Calu3 (cell line): ENCODE measurements around the gene BCAS3. TPM values are rescaled to one million over a fixed set of nuclear protein-coding genes. Genes with fewer than 3 reads are reported as not detected.

Experiments used
- BruUV-seq: library from RNA; stranded (reverse); fragments of 400-500 nt; replicated peaks from 2 replicates; lab custom pipeline; 2021; lab: Mats Ljungman, UMichigan
- CTCF ChIA-PET: fragments of 300-600 bp; sonication (Branson Sonifier 250); formaldehyde crosslinking; loops from one replicate; lab custom pipeline; 2022; ENCODE audit warnings: antibody characterized with exemption; lab: Charles Lee
- DNase-seq: peaks from one replicate; pipeline ENCODE4 v3.0.0; 2022
- H3K27ac Mint-ChIP-seq: one replicate; pipeline ENCODE4 v1.8.0; 2022; ENCODE audit warnings: mixed read lengths; ENCODE audit not compliant: unreplicated experiment
- H3K27me3 Mint-ChIP-seq: one replicate; pipeline ENCODE4 v1.8.0; 2022; ENCODE audit warnings: mixed read lengths; ENCODE audit not compliant: unreplicated experiment
- H3K36me3 Mint-ChIP-seq: one replicate; pipeline ENCODE4 v1.8.0; 2022; ENCODE audit warnings: mild to moderate bottlenecking, moderate library complexity, mixed read lengths; ENCODE audit not compliant: insufficient read depth, unreplicated experiment
- H3K4me1 Mint-ChIP-seq: one replicate; pipeline ENCODE4 v1.8.0; 2022; ENCODE audit warnings: mild to moderate bottlenecking, low read depth, mixed read lengths; ENCODE audit not compliant: unreplicated experiment
- H3K4me3 Mint-ChIP-seq: one replicate; pipeline ENCODE4 v1.8.0; 2022; ENCODE audit warnings: mild to moderate bottlenecking, low read depth, moderate library complexity, mixed read lengths; ENCODE audit not compliant: unreplicated experiment
- H3K9me3 Mint-ChIP-seq: one replicate; pipeline ENCODE4 v1.8.0; 2022; ENCODE audit warnings: low read depth, mixed read lengths; ENCODE audit not compliant: unreplicated experiment
- CTCF ChIP-seq: fragments of 200-600 bp; IDR thresholded peaks from one replicate; pipeline ENCODE4 v1.8.0; 2022; ENCODE audit warnings: antibody characterized with exemption; ENCODE audit not compliant: unreplicated experiment
- intact Hi-C: fragments of 100-400 bp; cut with micrococcal nuclease; formaldehyde crosslinking; loops from one replicate; pipeline ENCODE4 v1.10.0; 2022; ENCODE audit not compliant: unreplicated experiment
- total RNA-seq: library from RNA; stranded (reverse); gene quantifications from 2 replicates; pipeline ENCODE4 v1.2.3, GENCODE V29; 2022

The BCAS3 gene
- total RNA-seq, 1 experiment from 2014 or later, result 10.9 TPM

GRCh38 chr17:60741031-60741430, 63.4 kb downstream of the BCAS3 start:
- H3K27me3 Mint-ChIP-seq, result no peaks in the 10 kb centered on the region
- CTCF ChIA-PET, result interaction anchor here (1.6 kb wide), 1 partner anchor 20 kb away, joined by 3 read pairs; no protein-coding TSS in a partner anchor
- H3K27ac Mint-ChIP-seq, result no peak overlapping the region
- no peaks in the 10 kb centered on the region for H3K9me3 Mint-ChIP-seq
- intact Hi-C loops, result no loop called here
- H3K4me1 Mint-ChIP-seq, result no peaks in the 10 kb centered on the region
- no peak overlapping the region for H3K4me3 Mint-ChIP-seq
- TF ChIP-seq CTCF, result no peak
- DNase-seq, result no peak
- peaks cover 5% of the 10 kb centered on the region for H3K36me3 Mint-ChIP-seq
- no TSS peak for BruUV-seq

DNA sequence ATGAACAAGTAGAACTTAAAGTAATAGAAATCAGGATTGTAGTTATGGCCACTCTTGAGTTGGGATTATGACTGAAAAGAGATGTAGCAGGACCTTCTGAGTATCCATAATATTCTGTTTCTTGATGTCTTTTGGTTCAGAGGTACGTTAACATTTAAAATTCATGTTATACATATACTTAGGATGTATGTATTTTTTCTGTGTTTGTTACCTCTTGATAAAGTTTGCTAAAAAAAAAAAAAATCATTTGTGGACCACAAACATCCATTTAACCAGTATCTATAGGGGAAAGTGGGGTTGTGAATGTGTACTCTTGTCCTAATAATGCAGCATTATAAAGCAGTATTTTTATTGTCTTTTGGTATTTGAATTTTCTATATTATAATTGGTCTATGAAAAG, 65.6 kb downstream of the BCAS3 start:
- no TSS peak for BruUV-seq
- Mint-ChIP-seq H3K27ac (peak overlapping the region; percentile 97), H3K36me3 (peaks cover 5% of the 10 kb centered on the region), H3K27me3 (no peaks in the 10 kb centered on the region), H3K4me1 (no peaks in the 10 kb centered on the region), H3K9me3 (no peaks in the 10 kb centered on the region), H3K4me3 (peak overlapping the region; percentile 60)
- no peak for TF ChIP-seq CTCF
- DNase-seq, result no peak
- CTCF ChIA-PET, result interaction anchor here (0.8 to 1.2 kb wide), 2 partner anchors 23 to 65 kb away, joined by 3 to 7 read pairs; partner anchors contain the start of gene BCAS3
- intact Hi-C loops, result no loop called here

- no peaks in the 10 kb centered on the region for H3K9me3 Mint-ChIP-seq
- H3K4me3 Mint-ChIP-seq, result peak overlapping the region; percentile 60
- H3K27ac Mint-ChIP-seq, result peak overlapping the region; percentile 97
- intact Hi-C loops, result no loop called here
- H3K4me1 Mint-ChIP-seq, result no peaks in the 10 kb centered on the region
- peaks cover 5% of the 10 kb centered on the region for H3K36me3 Mint-ChIP-seq
- DNase-seq, result peak; percentile 53
- no TSS peak for BruUV-seq
- no peak for TF ChIP-seq CTCF
- CTCF ChIA-PET, result interaction anchor here (0.8 to 1.2 kb wide), 2 partner anchors 23 to 66 kb away, joined by 3 to 7 read pairs; partner anchors contain the start of gene BCAS3
- no peaks in the 10 kb centered on the region for H3K27me3 Mint-ChIP-seq
Measured at GRCh38 chr17:60743799-60744198, 66.1 kb downstream of the BCAS3 start.

GRCh38 chr17:60744355-60744966, 66.8 kb downstream of the BCAS3 start:
- DNase-seq, result no peak
- no peaks in the 10 kb centered on the region for H3K9me3 Mint-ChIP-seq
- no peak for TF ChIP-seq CTCF
- H3K4me1 Mint-ChIP-seq, result no peaks in the 10 kb centered on the region
- intact Hi-C loops, result no loop called here
- H3K4me3 Mint-ChIP-seq, result peak overlapping the region; percentile 60
- BruUV-seq, result TSS peak; percentile 98
- peaks cover 5% of the 10 kb centered on the region for H3K36me3 Mint-ChIP-seq
- no peaks in the 10 kb centered on the region for H3K27me3 Mint-ChIP-seq
- peak overlapping the region; percentile 97 for H3K27ac Mint-ChIP-seq
- CTCF ChIA-PET, result interaction anchor here (0.6 to 1.2 kb wide), 4 partner anchors 24 to 1096 kb away, joined by 3 to 7 read pairs (median 4); partner anchors contain the start of gene BCAS3
